ENCODE results near the gene VSX2. TPM values are rescaled to one million over a fixed set of nuclear protein-coding genes. Genes with fewer than 3 reads are reported as not detected.
"Not testable (repeated sequence)": the region's sequence is repeated elsewhere in the genome, so short reads cannot be mapped to it uniquely, and the experiment has no call there.

VSX2 gene
- total and polyA plus RNA-seq, 4 donors: not detected

GRCh38 chr14:74263181-74263580, 23.9 kb downstream of the VSX2 start:
- TF ChIP-seq CTCF (IDR thresholded peaks at IDR 0.05; ENCODE audit: control extremely low read depth, extremely low read depth): no peak
- WGBS, 2 donors: 85 to 89% methylated on average over 9 of the region's 9 CpGs
- no peak for ATAC-seq (ENCODE audit: insufficient read depth, low FRiP score)
- H3K36me3 ChIP-seq (ENCODE audit: control insufficient read depth in 4 of 4, insufficient read depth in 4 of 4, low read length in 4 of 4): no peaks in the 10 kb centered on the region
- no peak overlapping the region for H3K4me3 ChIP-seq
- DNase-seq: no peak
- H3K9me3 ChIP-seq (ENCODE audit: control insufficient read depth in 4 of 4, insufficient read depth in 3 of 4, low read length in 3 of 4): no peaks in the 10 kb centered on the region
- H3K27ac ChIP-seq (ENCODE audit: low read depth in 1 of 2, low read length in 1 of 2): no peak overlapping the region
- peaks cover 0 to 4% (median 0%) of the 10 kb centered on the region in 5 donors for H3K4me1 ChIP-seq (ENCODE audit: control insufficient read depth in 5 of 5, insufficient read depth in 5 of 5, low read length in 5 of 5)
- peaks cover 0 to 9% (median 0%) of the 10 kb centered on the region in 3 donors for H3K27me3 ChIP-seq (ENCODE audit: control insufficient read depth in 3 of 3, insufficient read depth in 3 of 3, low read length in 2 of 3)
- H3K9ac ChIP-seq (ENCODE audit: insufficient read depth in 1 of 2, low read length in 2 of 2): no peak overlapping the region

GRCh38 chr14:74263921-74264320, 24.7 kb downstream of the VSX2 start:
- ATAC-seq (ENCODE audit: insufficient read depth, low FRiP score) (no peak), DNase-seq (no peak)
- Histone ChIP-seq H3K4me1 (ENCODE audit: control insufficient read depth in 5 of 5, insufficient read depth in 5 of 5, low read length in 5 of 5) (no peaks in the 10 kb centered on the region), H3K9ac (ENCODE audit: insufficient read depth in 1 of 2, low read length in 2 of 2) (no peak overlapping the region), H3K27ac (ENCODE audit: low read depth in 1 of 2, low read length in 1 of 2) (no peak overlapping the region), H3K4me3 (no peak overlapping the region), H3K9me3 (ENCODE audit: control insufficient read depth in 4 of 4, insufficient read depth in 3 of 4, low read length in 3 of 4) (no peaks in the 10 kb centered on the region), H3K36me3 (ENCODE audit: control insufficient read depth in 4 of 4, insufficient read depth in 4 of 4, low read length in 4 of 4) (no peaks in the 10 kb centered on the region), H3K27me3 (ENCODE audit: control insufficient read depth in 3 of 3, insufficient read depth in 3 of 3, low read length in 2 of 3) (peaks cover 0 to 3% (median 0%) of the 10 kb centered on the region in 3 donors)
- 61 to 64% methylated on average over 5 of the region's 5 CpGs for WGBS, 2 donors
- no peak for TF ChIP-seq CTCF (IDR thresholded peaks at IDR 0.05; ENCODE audit: control extremely low read depth, extremely low read depth)

GRCh38 chr14:74265301-74265965, 26.2 kb downstream of the VSX2 start:
- no peak overlapping the region for H3K27ac ChIP-seq (ENCODE audit: low read depth in 1 of 2, low read length in 1 of 2)
- DNase-seq (no peak), ATAC-seq (ENCODE audit: insufficient read depth, low FRiP score) (no peak)
- TF ChIP-seq CTCF (IDR thresholded peaks at IDR 0.05; ENCODE audit: control extremely low read depth, extremely low read depth): no peak
- no peaks in the 10 kb centered on the region for H3K4me1 ChIP-seq (ENCODE audit: control insufficient read depth in 5 of 5, insufficient read depth in 5 of 5, low read length in 5 of 5)
- H3K9me3 ChIP-seq (ENCODE audit: control insufficient read depth in 4 of 4, insufficient read depth in 3 of 4, low read length in 3 of 4): no peaks in the 10 kb centered on the region
- H3K36me3 ChIP-seq (ENCODE audit: control insufficient read depth in 4 of 4, insufficient read depth in 4 of 4, low read length in 4 of 4): no peaks in the 10 kb centered on the region
- no peak overlapping the region for H3K4me3 ChIP-seq
- 68 to 83% methylated on average over 13 of the region's 13 CpGs for whole genome bisulfite sequencing, 2 donors
- no peaks in the 10 kb centered on the region for H3K27me3 ChIP-seq (ENCODE audit: control insufficient read depth in 3 of 3, insufficient read depth in 3 of 3, low read length in 2 of 3)
- no peak overlapping the region for H3K9ac ChIP-seq (ENCODE audit: insufficient read depth in 1 of 2, low read length in 2 of 2)

GRCh38 chr14:74267588-74267987, 28.3 kb downstream of the VSX2 start:
- DNase-seq (no peak), ATAC-seq (ENCODE audit: insufficient read depth, low FRiP score) (no peak)
- no peak overlapping the region for H3K4me3 ChIP-seq
- H3K9me3 ChIP-seq (ENCODE audit: control insufficient read depth in 4 of 4, insufficient read depth in 3 of 4, low read length in 3 of 4): no peaks in the 10 kb centered on the region
- 61 to 80% methylated on average over 3 of the region's 3 CpGs for WGBS, 2 donors
- no peaks in the 10 kb centered on the region for H3K36me3 ChIP-seq (ENCODE audit: control insufficient read depth in 4 of 4, insufficient read depth in 4 of 4, low read length in 4 of 4)
- TF ChIP-seq CTCF (IDR thresholded peaks at IDR 0.05; ENCODE audit: control extremely low read depth, extremely low read depth): no peak
- H3K4me1 ChIP-seq (ENCODE audit: control insufficient read depth in 5 of 5, insufficient read depth in 5 of 5, low read length in 5 of 5): no peaks in the 10 kb centered on the region
- H3K27ac ChIP-seq (ENCODE audit: low read depth in 1 of 2, low read length in 1 of 2): no peak overlapping the region
- H3K27me3 ChIP-seq (ENCODE audit: control insufficient read depth in 3 of 3, insufficient read depth in 3 of 3, low read length in 2 of 3): no peaks in the 10 kb centered on the region
- H3K9ac ChIP-seq (ENCODE audit: insufficient read depth in 1 of 2, low read length in 2 of 2): no peak overlapping the region

- H3K9ac ChIP-seq (ENCODE audit: insufficient read depth in 1 of 2, low read length in 2 of 2); H3K4me3 ChIP-seq; ATAC-seq (ENCODE audit: insufficient read depth, low FRiP score): not testable (repeated sequence)
These were observed 31.3 kb downstream of the VSX2 start for GRCh38 chr14:74270382-74271177.

More at GRCh38 chr14:74270382-74271177, 31.3 kb downstream of the VSX2 start:
- H3K27me3 ChIP-seq (ENCODE audit: control insufficient read depth in 3 of 3, insufficient read depth in 3 of 3, low read length in 2 of 3); DNase-seq; H3K36me3 ChIP-seq (ENCODE audit: control insufficient read depth in 4 of 4, insufficient read depth in 4 of 4, low read length in 4 of 4); H3K9me3 ChIP-seq (ENCODE audit: control insufficient read depth in 4 of 4, insufficient read depth in 3 of 4, low read length in 3 of 4); H3K4me1 ChIP-seq (ENCODE audit: control insufficient read depth in 5 of 5, insufficient read depth in 5 of 5, low read length in 5 of 5); H3K27ac ChIP-seq (ENCODE audit: low read depth in 1 of 2, low read length in 1 of 2): not testable (repeated sequence)
- WGBS, 2 donors: 71 to 80% methylated on average over 13 to 14 of the region's 14 CpGs

Data from lung (tissue), 12 donors.